H1 (cell line): ENCODE results near the gene CD63. TPM values are rescaled to one million over a fixed set of nuclear protein-coding genes. Genes with fewer than 3 reads are reported as not detected.

Source experiments
- CTCF ChIA-PET: fragments of 300-600 bp; sonication (Branson Sonifier 250); formaldehyde crosslinking; loops from one replicate; lab custom pipeline; 2021; ENCODE audit not compliant: partially characterized antibody; lab: Charles Lee
- POLR2A ChIA-PET: fragments of 300-600 bp; sonication (Branson Sonifier 250); formaldehyde crosslinking; loops from one replicate; lab custom pipeline; 2021; ENCODE audit warnings: inconsistent platforms; ENCODE audit not compliant: partially characterized antibody; lab: Charles Lee
- DNase-seq, 2 experiments: peaks; one replicate each; pipeline versions ENCODE4 v3.0.0 to v3.0.0-alpha.2; 2010 to 2022; ENCODE audit warnings: low spot score in 2 of 2, low read depth in 1 of 2, mixed read lengths in 1 of 2
- FAIRE-seq: peaks from 2 replicates; lab custom pipeline; 2011; peaks lifted over from hg19 to GRCh38; lab: Jason Lieb, UNC
- H2AFZ ChIP-seq: 2 replicates; pipeline ENCODE4 v1.8.1; 2012; ENCODE audit warnings: low read length, inconsistent platforms
- H2AK5ac ChIP-seq: 2 replicates; pipeline ENCODE4 v1.6.1; 2013; ENCODE audit warnings: low read depth, low read length
- H2BK120ac ChIP-seq: replicated peaks from 2 replicates; pipeline ENCODE3; 2013; ENCODE audit warnings: low read depth, low read length, inconsistent platforms
- H2BK12ac ChIP-seq: 2 replicates; pipeline ENCODE4 v1.6.1; 2013; ENCODE audit warnings: low read depth, low read length
- H2BK15ac ChIP-seq: 2 replicates; pipeline ENCODE4 v1.6.1; 2013; ENCODE audit warnings: low read length
- H2BK20ac ChIP-seq: 2 replicates; pipeline ENCODE4 v1.6.1; 2013; ENCODE audit warnings: low read length
- H2BK5ac ChIP-seq: 2 replicates; pipeline ENCODE4 v1.6.1; 2013; ENCODE audit warnings: low read depth, low read length
- H3K14ac ChIP-seq: 2 replicates; pipeline ENCODE4 v1.6.1; 2013; ENCODE audit warnings: inconsistent platforms; ENCODE audit not compliant: insufficient read length
- H3K18ac ChIP-seq: 2 replicates; pipeline ENCODE4 v1.6.1; 2013; ENCODE audit warnings: low read length; ENCODE audit errors: extremely low read depth
- H3K23ac ChIP-seq: 2 replicates; pipeline ENCODE4 v1.6.1; 2013; ENCODE audit warnings: inconsistent platforms; ENCODE audit not compliant: insufficient read length
- H3K23me2 ChIP-seq: 2 replicates; pipeline ENCODE4 v1.6.1; 2013; ENCODE audit warnings: low read depth, low read length
- H3K27ac ChIP-seq: 2 replicates; pipeline ENCODE4 v1.6.1; 2011; ENCODE audit warnings: low read depth, low read length, inconsistent platforms
- H3K27me3 ChIP-seq, 4 experiments: replicated peaks in 1 of 4; 1 replicate in 1 of 4; 2 replicates in 3 of 4; pipeline versions ENCODE4 v1.6.1 to v1.8.1; 2011 to 2013; ENCODE audit warnings: low read length in 3 of 4, mild to moderate bottlenecking in 3 of 4, inconsistent platforms in 2 of 4, mixed read lengths in 2 of 4, moderate library complexity in 1 of 4; ENCODE audit not compliant: control insufficient read depth in 3 of 4, insufficient read depth in 3 of 4; ENCODE audit errors: extremely low read depth in 1 of 4
- H3K36me3 ChIP-seq, 4 experiments: 2 replicates each; pipeline versions ENCODE4 v1.6.1 to v1.8.1; 2011 to 2013; ENCODE audit warnings: mild to moderate bottlenecking in 4 of 4, low read length in 3 of 4, moderate library complexity in 2 of 4, control low read depth in 1 of 4, inconsistent platforms in 1 of 4; ENCODE audit not compliant: insufficient read depth in 4 of 4, control insufficient read depth in 2 of 4
- H3K4ac ChIP-seq: replicated peaks from 2 replicates; pipeline ENCODE3; 2013; ENCODE audit warnings: low read length, low read depth, mixed read lengths, inconsistent platforms; ENCODE audit not compliant: insufficient read length
- H3K4me1 ChIP-seq, 4 experiments: replicated peaks in 1 of 4; 1 replicate in 1 of 4; 2 replicates in 3 of 4; pipeline versions ENCODE4 v1.6.1 to v1.8.1; 2011 to 2013; ENCODE audit warnings: low read length in 3 of 4, inconsistent platforms in 2 of 4, mixed read lengths in 1 of 4; ENCODE audit not compliant: insufficient read depth in 4 of 4, control insufficient read depth in 3 of 4
- H3K4me2 ChIP-seq, 2 experiments: 2 replicates each; pipeline versions ENCODE4 v1.6.1 to v1.8.1; 2011 to 2013; ENCODE audit warnings: low read depth in 2 of 2, low read length in 2 of 2, control low read depth in 1 of 2, inconsistent platforms in 1 of 2, mild to moderate bottlenecking in 1 of 2; ENCODE audit not compliant: insufficient read depth in 1 of 2
- H3K4me3 ChIP-seq, 4 experiments: fragments of 200-600, 300-600 bp in 1 of 4; sonication (generic), shearing (Covaris generic), sonication (Bioruptor Twin) in 1 of 4; 2 replicates each; pipeline versions ENCODE4 v1.5.1 to v1.8.1; 2011 to 2016; ENCODE audit warnings: low read length in 4 of 4, low read depth in 3 of 4, control low read depth in 2 of 4, inconsistent platforms in 2 of 4, mild to moderate bottlenecking in 2 of 4, mixed read lengths in 1 of 4, moderate library complexity in 1 of 4; ENCODE audit not compliant: insufficient read depth in 2 of 4; ENCODE audit errors: extremely low read depth in 1 of 4
- H3K56ac ChIP-seq: replicated peaks from 2 replicates; pipeline ENCODE3; 2013; ENCODE audit warnings: low read depth, mild to moderate bottlenecking, mixed read lengths, low read length, inconsistent platforms; ENCODE audit not compliant: insufficient read length
- H3K79me1 ChIP-seq: 2 replicates; pipeline ENCODE4 v1.6.1; 2013; ENCODE audit warnings: low read depth, low read length, control low read depth
- H3K79me2 ChIP-seq, 2 experiments: 2 replicates each; pipeline versions ENCODE4 v1.6.1 to v1.8.1; 2012 to 2013; ENCODE audit warnings: low read length in 2 of 2, mild to moderate bottlenecking in 2 of 2, inconsistent platforms in 1 of 2; ENCODE audit not compliant: insufficient read depth in 2 of 2, control insufficient read depth in 1 of 2
- H3K9ac ChIP-seq, 4 experiments: replicated peaks in 1 of 4; 1 replicate in 1 of 4; 2 replicates in 3 of 4; pipeline versions ENCODE4 v1.6.1 to v1.8.1; 2011 to 2013; ENCODE audit warnings: low read depth in 3 of 4, low read length in 3 of 4, control low read depth in 2 of 4, mild to moderate bottlenecking in 2 of 4, moderate library complexity in 2 of 4, inconsistent platforms in 1 of 4; ENCODE audit errors: extremely low read depth in 1 of 4
- H3K9me3 ChIP-seq, 2 experiments: 2 replicates each; pipeline versions ENCODE4 v1.6.1 to v1.8.1; 2012 to 2013; ENCODE audit warnings: mild to moderate bottlenecking in 2 of 2, moderate library complexity in 2 of 2, control low read depth in 1 of 2, inconsistent platforms in 1 of 2, low read depth in 1 of 2, low read length in 1 of 2, mixed read lengths in 1 of 2; ENCODE audit not compliant: insufficient read depth in 2 of 2
- H4K20me1 ChIP-seq, 2 experiments: replicated peaks in 1 of 2; 2 replicates each; pipeline versions ENCODE3 to v1.8.1; 2011 to 2013; ENCODE audit warnings: inconsistent platforms in 2 of 2, low read length in 2 of 2, mild to moderate bottlenecking in 1 of 2; ENCODE audit not compliant: insufficient read depth in 2 of 2, control insufficient read depth in 1 of 2
- H4K5ac ChIP-seq: 2 replicates; pipeline ENCODE4 v1.6.1; 2013; ENCODE audit warnings: low read length, low read depth, mixed read lengths, inconsistent platforms; ENCODE audit not compliant: insufficient read length
- H4K8ac ChIP-seq: 2 replicates; pipeline ENCODE4 v1.8.0; 2013; ENCODE audit warnings: mild to moderate bottlenecking, moderate library complexity, low read length, inconsistent platforms; ENCODE audit not compliant: insufficient read depth; ENCODE audit errors: extremely low read depth
- H4K91ac ChIP-seq: replicated peaks from 2 replicates; pipeline ENCODE3; 2013; ENCODE audit warnings: low read length, mixed read lengths, inconsistent platforms; ENCODE audit not compliant: insufficient read length
- CEBPB ChIP-seq: IDR thresholded peaks from 2 replicates; pipeline ENCODE4 v1.6.1; 2012; ENCODE audit warnings: low read depth, low read length
- GABPA ChIP-seq: IDR thresholded peaks from 2 replicates; pipeline ENCODE4 v1.6.1; 2011; ENCODE audit warnings: mild to moderate bottlenecking, low read length, moderate library complexity, borderline replicate concordance; ENCODE audit not compliant: insufficient read depth
- JUN ChIP-seq: IDR thresholded peaks from 2 replicates; pipeline ENCODE4 v1.6.1; 2011; ENCODE audit warnings: low read depth, mild to moderate bottlenecking, improper control_type of control experiment, low read length
- JUND ChIP-seq: IDR thresholded peaks from 2 replicates; pipeline ENCODE4 v1.6.1; 2011; ENCODE audit warnings: mild to moderate bottlenecking, improper control_type of control experiment, low read length
- POLR2AphosphoS5 ChIP-seq: IDR thresholded peaks from 2 replicates; pipeline ENCODE4 v1.6.1; 2011; ENCODE audit warnings: low read depth, low read length
- RNF2 ChIP-seq: fragments of 200-900, 300-1000 bp; sonication (generic); IDR thresholded peaks from 2 replicates; pipeline ENCODE4 v1.7.1; 2016; ENCODE audit warnings: borderline replicate concordance, low read depth, mild to moderate bottlenecking, antibody characterized with exemption, low read length; ENCODE audit not compliant: poor library complexity, severe bottlenecking; ENCODE audit errors: missing control alignments
- TEAD4 ChIP-seq: IDR thresholded peaks from 2 replicates; pipeline ENCODE4 v1.6.1; 2012; ENCODE audit warnings: low read depth, low read length, inconsistent platforms, mixed read lengths
- YY1 ChIP-seq: IDR thresholded peaks from 2 replicates; pipeline ENCODE4 v1.6.1; 2011; ENCODE audit warnings: low read depth, mild to moderate bottlenecking, low read length
- ZNF274 ChIP-seq: IDR thresholded peaks from 2 replicates; pipeline ENCODE4 v1.7.0; 2012; ENCODE audit warnings: low read length, borderline replicate concordance; ENCODE audit errors: extremely low read depth
- WGBS, 2 experiments: shearing (Covaris generic) in 1 of 2; methylation state at CpG; one replicate each; pipeline versions ENCODE4 v1.1.6 to v1.1.7; 2013 to 2015; ENCODE audit warnings: low lambda C conversion rate in 2 of 2, mixed read lengths in 2 of 2, inconsistent platforms in 1 of 2, low coverage in 1 of 2, missing lambda C conversion rate in 1 of 2; ENCODE audit not compliant: insufficient replicate concordance in 2 of 2, insufficient coverage in 1 of 2, insufficient read length in 1 of 2; ENCODE audit errors: extremely low coverage in 1 of 2, missing lambda C conversion rate in 1 of 2; 5-methylcytosine and 5-hydroxymethylcytosine counted together
- polyA plus RNA-seq, 7 experiments: library from polyadenylated mRNA; depleted of rRNA in 3 of 7; stranded (reverse) in 5 of 7; unstranded in 2 of 7; fragments of >200 nt in 5 of 7; fragments of 200-250 nt in 2 of 7; gene quantifications; 1 replicate in 5 of 7; 2 replicates in 1 of 7; 4 replicates in 1 of 7; pipeline versions ENCODE4 v1.2.1 to v1.2.3, GENCODE V29; 2011 to 2013; ENCODE audit warnings: missing spikeins in 2 of 7, mixed read lengths in 2 of 7
- total RNA-seq: library from RNA; stranded (reverse); fragmentation: NEBNext Ultra II Directional; extraction: Animal tissue kit (Norgen Biotek cat#: 25700); gene quantifications from 2 replicates; pipeline ENCODE4 v1.2.1, GENCODE V29; 2021
- TF ChIP-seq, protein P1 (sequence below): IDR thresholded peaks from 2 replicates; pipeline ENCODE4 v1.6.1; 2012; ENCODE audit warnings: low read length, inconsistent platforms

CD63 gene
- total and polyA plus RNA-seq, 2 of the 8 experiments (the other 6 are each of a cell fraction or from before 2014, with no cell fraction given) = 440 to 526 TPM

DNA sequence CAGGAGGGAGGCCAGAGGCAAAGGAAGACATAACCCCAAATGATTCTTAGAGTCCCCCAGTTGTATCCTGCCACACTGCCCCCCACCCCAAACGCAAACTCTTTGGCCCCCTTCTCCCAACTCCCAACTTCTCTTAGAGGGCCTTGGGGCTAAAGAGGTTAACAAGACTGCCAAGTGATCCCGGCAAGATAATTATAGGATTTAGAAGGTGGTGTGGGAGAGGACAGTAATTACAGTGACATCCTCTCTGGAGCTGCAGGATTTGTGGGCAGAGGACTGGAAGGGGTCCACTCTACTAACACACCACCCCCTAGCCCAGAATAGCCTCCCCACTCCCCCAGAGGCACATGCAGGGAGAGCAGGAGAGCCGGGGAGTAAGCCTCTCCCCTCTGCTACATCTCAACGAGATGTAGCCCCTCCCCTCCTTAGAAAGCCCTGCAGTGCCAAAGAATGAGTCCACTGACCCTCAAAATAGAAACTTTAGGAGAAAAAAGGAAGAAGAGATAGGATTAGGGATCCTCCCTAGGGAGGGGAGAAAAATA lies 8.8 kb upstream of the CD63 start:
- ChIA-PET POLR2A (interaction anchor here (0.6 to 34.1 kb wide), 21 partner anchors 8 to 341 kb away, joined by 3 to 809 read pairs (median 4); partner anchors contain the start of genes BLOC1S1, CD63, DGKA and DNAJC14), CTCF (interaction anchor here (0.6 to 11.1 kb wide), 57 partner anchors 8 to 1848 kb away, joined by 3 to 229 read pairs (median 6); partner anchors contain the start of genes BLOC1S1, CD63, DNAJC14 and ITGA7)
- H3K18ac ChIP-seq = peak overlapping the region; percentile 68
- H3K4ac ChIP-seq = no peak overlapping the region
- H2BK20ac ChIP-seq = no peak overlapping the region
- H3K79me1 ChIP-seq = no peaks in the 10 kb centered on the region
- H3K4me3 ChIP-seq = peak overlapping the region; percentile 45 to 65 (median 56); a peak in 7 of 8 replicates
- H4K91ac ChIP-seq = no peak overlapping the region
- H3K56ac ChIP-seq = peak overlapping the region; percentile 48
- no peaks in the 10 kb centered on the region for H3K79me2 ChIP-seq
- H2BK12ac ChIP-seq = no peak overlapping the region; the same call in 1 of the 2 replicates
- no peak overlapping the region for H4K8ac ChIP-seq
- no peak overlapping the region for H2AK5ac ChIP-seq
- peak overlapping the region; percentile 77 to 86 for H3K4me2 ChIP-seq
- peak overlapping the region in 3 of 4 experiments; percentile 29 to 38 (median 33); a peak in 5 of 7 replicates for H3K9ac ChIP-seq
- H2BK120ac ChIP-seq = no peak overlapping the region
- H3K9me3 ChIP-seq = no peaks in the 10 kb centered on the region
- FAIRE-seq (no peak), DNase-seq (no peak)
- no peak overlapping the region for H3K14ac ChIP-seq
- H3K23me2 ChIP-seq = peaks cover 6% of the 10 kb centered on the region
- 33% methylated on average over 4 of the region's 4 CpGs; no CpG with 5 or more reads in 1 of the 2 experiments for WGBS, 2 experiments
- peak overlapping the region; percentile 46; the same call in 1 of the 2 replicates for H3K27ac ChIP-seq
- H2BK5ac ChIP-seq = peak overlapping the region; percentile 84
- no peaks in the 10 kb centered on the region for H3K36me3 ChIP-seq
- peak overlapping the region; percentile 25 for H4K5ac ChIP-seq
- H2BK15ac ChIP-seq = 0 out of 2 replicates have a peak overlapping the region, but pooled peaks have one; percentile 65
- H3K23ac ChIP-seq = no peak overlapping the region
- H4K20me1 ChIP-seq = no peaks in the 10 kb centered on the region
- H3K4me1 ChIP-seq = peaks cover 2 to 23% (median 10%) of the 10 kb centered on the region in 4 experiments; a peak in 6 of 7 replicates
- H3K27me3 ChIP-seq = no peaks in the 10 kb centered on the region
- peak overlapping the region; percentile 88 for H2AFZ ChIP-seq
- no peak for TF ChIP-seq YY1
- no peak for TF ChIP-seq CEBPB
- TF ChIP-seq TEAD4 = no peak
- TF ChIP-seq ZNF274 = no peak
- no peak for TF ChIP-seq JUN
- no peak for TF ChIP-seq POLR2AphosphoS5
- TF ChIP-seq RNF2 = no peak
- no peak for TF ChIP-seq JUND
- TF ChIP-seq GABPA = no peak
- TF ChIP-seq, protein P1, sequence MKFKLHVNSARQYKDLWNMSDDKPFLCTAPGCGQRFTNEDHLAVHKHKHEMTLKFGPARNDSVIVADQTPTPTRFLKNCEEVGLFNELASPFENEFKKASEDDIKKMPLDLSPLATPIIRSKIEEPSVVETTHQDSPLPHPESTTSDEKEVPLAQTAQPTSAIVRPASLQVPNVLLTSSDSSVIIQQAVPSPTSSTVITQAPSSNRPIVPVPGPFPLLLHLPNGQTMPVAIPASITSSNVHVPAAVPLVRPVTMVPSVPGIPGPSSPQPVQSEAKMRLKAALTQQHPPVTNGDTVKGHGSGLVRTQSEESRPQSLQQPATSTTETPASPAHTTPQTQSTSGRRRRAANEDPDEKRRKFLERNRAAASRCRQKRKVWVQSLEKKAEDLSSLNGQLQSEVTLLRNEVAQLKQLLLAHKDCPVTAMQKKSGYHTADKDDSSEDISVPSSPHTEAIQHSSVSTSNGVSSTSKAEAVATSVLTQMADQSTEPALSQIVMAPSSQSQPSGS = no peak
